Osteoblast (primary cell): ENCODE data around the gene GABRB1. TPM values are rescaled to one million over a fixed set of nuclear protein-coding genes. Genes with fewer than 3 reads are reported as not detected.

Experiments
- DNase-seq: peaks from one replicate; pipeline ENCODE4 v3.0.0; 2011; ENCODE audit warnings: low spot score, mixed read lengths; ENCODE audit not compliant: insufficient read length; ENCODE audit errors: missing footprints
- H2AFZ ChIP-seq: 2 replicates; pipeline ENCODE4 v1.6.0; 2011; ENCODE audit warnings: mild to moderate bottlenecking, low read length
- H3K27ac ChIP-seq: 2 replicates; pipeline ENCODE4 v1.5.1; 2011; ENCODE audit warnings: mild to moderate bottlenecking, low read depth, low read length, moderate library complexity
- H3K27me3 ChIP-seq: 2 replicates; pipeline ENCODE4 v1.6.0; 2012; ENCODE audit warnings: mild to moderate bottlenecking, control low read depth, inconsistent platforms, low read length, moderate library complexity; ENCODE audit not compliant: insufficient read depth
- H3K36me3 ChIP-seq: 2 replicates; pipeline ENCODE4 v1.5.1; 2011; ENCODE audit warnings: mild to moderate bottlenecking, low read length, control low read depth, moderate library complexity; ENCODE audit not compliant: insufficient read depth
- H3K4me1 ChIP-seq: 2 replicates; pipeline ENCODE4 v1.5.1; 2011; ENCODE audit warnings: mild to moderate bottlenecking, low read length, control low read depth, moderate library complexity; ENCODE audit not compliant: insufficient read depth
- H3K4me2 ChIP-seq: 2 replicates; pipeline ENCODE4 v1.6.0; 2011; ENCODE audit warnings: mild to moderate bottlenecking, low read length; ENCODE audit not compliant: insufficient read depth
- H3K4me3 ChIP-seq: fragments of 200-600 bp; sonication (generic); 3 replicates; pipeline ENCODE4 v1.5.1; 2012; ENCODE audit warnings: mild to moderate bottlenecking, low read length, inconsistent platforms; ENCODE audit not compliant: insufficient read depth
- H3K79me2 ChIP-seq: 2 replicates; pipeline ENCODE4 v1.6.0; 2012; ENCODE audit warnings: mild to moderate bottlenecking, low read length, control low read depth, inconsistent platforms; ENCODE audit not compliant: insufficient read depth
- H3K9me3 ChIP-seq: 2 replicates; pipeline ENCODE4 v1.5.1; 2011; ENCODE audit warnings: low read depth, low read length, control low read depth
- H4K20me1 ChIP-seq: 2 replicates; pipeline ENCODE4 v1.6.0; 2012; ENCODE audit warnings: mild to moderate bottlenecking, low read length, control low read depth; ENCODE audit not compliant: insufficient read depth
- CTCF ChIP-seq: IDR thresholded peaks from 2 replicates; pipeline ENCODE4 v1.5.1; 2011; ENCODE audit warnings: mild to moderate bottlenecking, low read depth, low read length, moderate library complexity; ENCODE audit errors: extremely low read depth
- total RNA-seq: library from RNA; depleted of rRNA; stranded (reverse); fragments of >200 nt; gene quantifications from 2 replicates; pipeline ENCODE4 v1.2.3, GENCODE V29; 2012

GABRB1 gene
- total RNA-seq, 1 donor = not detected

GRCh38 chr4:47427935-47428334 is 396.6 kb downstream of the GABRB1 start:
- Histone ChIP-seq H3K27ac (no peak overlapping the region), H3K79me2 (no peaks in the 10 kb centered on the region), H3K4me3 (no peak overlapping the region), H3K36me3 (no peaks in the 10 kb centered on the region), H4K20me1 (no peaks in the 10 kb centered on the region), H2AFZ (no peak overlapping the region), H3K4me1 (no peaks in the 10 kb centered on the region), H3K9me3 (no peaks in the 10 kb centered on the region), H3K27me3 (peaks cover 6% of the 10 kb centered on the region), H3K4me2 (no peak overlapping the region)
- TF ChIP-seq CTCF = no peak
- DNase-seq = no peak

- no peak overlapping the region for H3K27ac ChIP-seq
- H3K9me3 ChIP-seq = no peaks in the 10 kb centered on the region
- H3K36me3 ChIP-seq = no peaks in the 10 kb centered on the region
- no peaks in the 10 kb centered on the region for H3K27me3 ChIP-seq
- no peak for TF ChIP-seq CTCF
- H3K4me2 ChIP-seq = no peak overlapping the region
- H3K4me3 ChIP-seq = no peak overlapping the region
- H3K79me2 ChIP-seq = no peaks in the 10 kb centered on the region
- no peaks in the 10 kb centered on the region for H3K4me1 ChIP-seq
- H2AFZ ChIP-seq = no peak overlapping the region
- DNase-seq = no peak
- no peaks in the 10 kb centered on the region for H4K20me1 ChIP-seq
Observed at GRCh38 chr4:47432749-47433148, 401.4 kb downstream of the GABRB1 start.

GRCh38 chr4:47434931-47435330 is 403.6 kb downstream of the GABRB1 start:
- TF ChIP-seq CTCF = no peak
- Histone ChIP-seq H3K4me2 (no peak overlapping the region), H3K27ac (no peak overlapping the region), H3K4me1 (no peaks in the 10 kb centered on the region), H3K9me3 (no peaks in the 10 kb centered on the region), H4K20me1 (no peaks in the 10 kb centered on the region), H3K36me3 (no peaks in the 10 kb centered on the region), H3K27me3 (no peaks in the 10 kb centered on the region), H2AFZ (no peak overlapping the region), H3K4me3 (no peak overlapping the region), H3K79me2 (no peaks in the 10 kb centered on the region)
- DNase-seq = no peak

GRCh38 chr4:47442980-47443379 is 411.6 kb downstream of the GABRB1 start:
- DNase-seq = no peak
- TF ChIP-seq CTCF = no peak
- H3K4me1 ChIP-seq = no peaks in the 10 kb centered on the region

More at GRCh38 chr4:47442980-47443379, 411.6 kb downstream of the GABRB1 start:
- Histone ChIP-seq H3K36me3 (no peaks in the 10 kb centered on the region), H2AFZ (no peak overlapping the region), H3K4me3 (no peak overlapping the region), H3K79me2 (no peaks in the 10 kb centered on the region), H4K20me1 (no peaks in the 10 kb centered on the region), H3K27ac (no peak overlapping the region), H3K4me2 (no peak overlapping the region), H3K9me3 (no peaks in the 10 kb centered on the region), H3K27me3 (no peaks in the 10 kb centered on the region)
